ENCODE data around the gene RBM18.

The RBM18 gene

DNA sequence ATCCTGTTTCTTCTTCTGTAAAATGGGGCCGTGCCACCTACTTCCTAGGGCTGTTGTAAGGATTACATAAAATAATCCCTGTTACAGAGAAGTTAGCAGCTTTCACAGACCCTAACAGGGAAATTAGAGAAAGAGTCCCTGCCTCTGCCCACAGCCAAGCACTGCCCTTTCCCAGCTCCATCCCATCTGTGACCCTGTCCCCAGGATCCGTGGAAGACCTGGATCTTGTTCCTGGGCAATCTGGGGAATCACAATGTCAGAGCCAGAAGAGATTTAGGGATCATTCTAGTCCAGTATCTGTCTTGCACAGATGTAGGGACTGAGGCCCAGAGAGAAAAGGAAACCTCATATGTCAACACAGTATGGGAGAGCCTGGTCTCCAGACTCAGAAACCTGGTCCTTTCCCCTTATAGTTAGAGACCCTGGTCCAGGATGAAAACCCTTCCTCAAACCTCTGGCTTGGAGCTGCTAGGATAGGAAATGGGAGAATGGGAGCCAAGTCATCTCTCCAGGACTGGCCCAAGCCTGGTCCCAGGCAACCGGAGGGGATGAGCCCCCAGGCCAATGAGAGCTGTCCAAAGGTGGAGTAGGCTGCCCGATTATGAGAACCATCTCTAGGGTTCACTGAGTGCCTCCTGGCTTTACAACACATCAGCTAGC is 48.4 kb downstream of the RBM18 start:
- H3K27ac ChIP-seq (ENCODE audit: low read depth, low read length): no peak overlapping the region
- H3F3A ChIP-seq (ENCODE audit: insufficient read depth): no peaks in the 10 kb centered on the region
- H3K36me3 ChIP-seq (ENCODE audit: low read length): no peaks in the 10 kb centered on the region
- H3K9me3 ChIP-seq (ENCODE audit: insufficient read depth, low read length): no peaks in the 10 kb centered on the region
- H3K9ac ChIP-seq (ENCODE audit: low read length): no peak overlapping the region
- no peak overlapping the region for H3K4me2 ChIP-seq (ENCODE audit: low read depth, low read length, poor library complexity, severe bottlenecking)
- TF ChIP-seq EZH2phosphoT487 (conservative IDR thresholded peaks at IDR 0.05; ENCODE audit: low read length) (no peak), CTCF (IDR thresholded peaks at IDR 0.05; ENCODE audit: insufficient read depth, low read length, poor library complexity, severe bottlenecking) (no peak)
- H3K27me3 ChIP-seq (ENCODE audit: low read length): no peaks in the 10 kb centered on the region
- no peak overlapping the region for H2AFZ ChIP-seq (ENCODE audit: low read depth, low read length, severe bottlenecking)
- no peaks in the 10 kb centered on the region for H3K9me2 ChIP-seq (replicated peaks; ENCODE audit: insufficient read depth, low read length)
- no peaks in the 10 kb centered on the region for H3K79me2 ChIP-seq (ENCODE audit: insufficient read depth, low read length)
- H3K4me3 ChIP-seq (ENCODE audit: insufficient read depth, low read length, poor library complexity, severe bottlenecking): no peak overlapping the region
- H4K20me1 ChIP-seq (ENCODE audit: low read depth, low read length): no peaks in the 10 kb centered on the region

- H2AFZ ChIP-seq (ENCODE audit: low read depth, low read length, severe bottlenecking): no peak overlapping the region
- TF ChIP-seq CTCF (IDR thresholded peaks at IDR 0.05; ENCODE audit: insufficient read depth, low read length, poor library complexity, severe bottlenecking) (no peak), EZH2phosphoT487 (conservative IDR thresholded peaks at IDR 0.05; ENCODE audit: low read length) (no peak)
- no peaks in the 10 kb centered on the region for H3K36me3 ChIP-seq (ENCODE audit: low read length)
- no peaks in the 10 kb centered on the region for H3K9me2 ChIP-seq (replicated peaks; ENCODE audit: insufficient read depth, low read length)
- no peaks in the 10 kb centered on the region for H3K9me3 ChIP-seq (ENCODE audit: insufficient read depth, low read length)
- no peaks in the 10 kb centered on the region for H4K20me1 ChIP-seq (ENCODE audit: low read depth, low read length)
- H3K4me3 ChIP-seq (ENCODE audit: insufficient read depth, low read length, poor library complexity, severe bottlenecking): no peak overlapping the region
- no peak overlapping the region for H3K9ac ChIP-seq (ENCODE audit: low read length)
- no peak overlapping the region for H3K27ac ChIP-seq (ENCODE audit: low read depth, low read length)
- H3K27me3 ChIP-seq (ENCODE audit: low read length): no peaks in the 10 kb centered on the region
- H3K79me2 ChIP-seq (ENCODE audit: insufficient read depth, low read length): no peaks in the 10 kb centered on the region
- no peaks in the 10 kb centered on the region for H3F3A ChIP-seq (ENCODE audit: insufficient read depth)
- H3K4me2 ChIP-seq (ENCODE audit: low read depth, low read length, poor library complexity, severe bottlenecking): no peak overlapping the region
Observed at GRCh38 chr9:122215663-122216062, 49.0 kb downstream of the RBM18 start.

- no peaks in the 10 kb centered on the region for H3K36me3 ChIP-seq (ENCODE audit: low read length)
- TF ChIP-seq EZH2phosphoT487 (conservative IDR thresholded peaks at IDR 0.05; ENCODE audit: low read length) (no peak), CTCF (IDR thresholded peaks at IDR 0.05; ENCODE audit: insufficient read depth, low read length, poor library complexity, severe bottlenecking) (no peak)
- no peak overlapping the region for H3K9ac ChIP-seq (ENCODE audit: low read length)
- no peak overlapping the region for H3K27ac ChIP-seq (ENCODE audit: low read depth, low read length)
- no peak overlapping the region for H3K4me3 ChIP-seq (ENCODE audit: insufficient read depth, low read length, poor library complexity, severe bottlenecking)
- no peaks in the 10 kb centered on the region for H4K20me1 ChIP-seq (ENCODE audit: low read depth, low read length)
- H3K9me3 ChIP-seq (ENCODE audit: insufficient read depth, low read length): no peaks in the 10 kb centered on the region
- no peaks in the 10 kb centered on the region for H3K79me2 ChIP-seq (ENCODE audit: insufficient read depth, low read length)
- H3K27me3 ChIP-seq (ENCODE audit: low read length): no peaks in the 10 kb centered on the region
- H3K4me2 ChIP-seq (ENCODE audit: low read depth, low read length, poor library complexity, severe bottlenecking): no peak overlapping the region
- no peaks in the 10 kb centered on the region for H3F3A ChIP-seq (ENCODE audit: insufficient read depth)
- H3K9me2 ChIP-seq (replicated peaks; ENCODE audit: insufficient read depth, low read length): no peaks in the 10 kb centered on the region
- no peak overlapping the region for H2AFZ ChIP-seq (ENCODE audit: low read depth, low read length, severe bottlenecking)
Observed at GRCh38 chr9:122214507-122214906, 50.1 kb downstream of the RBM18 start.

All from SU-DHL-6 (cell line).